ENCODE data around the gene SLC35G3. TPM values are rescaled to one million over a fixed set of nuclear protein-coding genes. Genes with fewer than 3 reads are reported as not detected.

The SLC35G3 gene
- total and polyA plus RNA-seq, 2 experiments from 2014 or later = not detected

DNA sequence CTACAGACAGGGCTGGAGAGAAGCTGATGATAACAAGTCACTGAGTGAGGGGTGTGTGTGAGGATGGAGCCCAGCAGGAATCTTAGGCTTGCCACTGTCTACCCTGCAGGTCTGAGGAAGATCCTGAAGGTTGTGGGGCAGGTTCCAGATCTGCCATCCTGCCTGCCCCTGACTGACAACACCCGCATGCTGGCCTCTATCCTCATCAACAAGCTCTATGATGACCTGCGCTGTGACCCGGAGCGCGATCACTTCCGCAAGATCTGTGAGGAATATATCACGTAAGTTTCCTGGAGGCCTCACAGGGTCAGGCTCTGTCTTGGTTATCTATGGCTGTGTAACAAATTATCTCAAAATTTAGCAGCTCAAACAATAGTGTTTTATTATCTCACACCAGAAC lies 30.3 kb downstream of the SLC35G3 start:
- no peaks in the 10 kb centered on the region for H3K9me2 ChIP-seq (replicated peaks; ENCODE audit: insufficient read depth)
- peaks cover 2% of the 10 kb centered on the region for H3K27me3 ChIP-seq
- H2AFZ ChIP-seq = no peak overlapping the region
- H3K9me3 ChIP-seq (ENCODE audit: low read depth) = no peaks in the 10 kb centered on the region
- no peaks in the 10 kb centered on the region for H3K79me2 ChIP-seq
- no peaks in the 10 kb centered on the region for H3K36me3 ChIP-seq (replicated peaks; ENCODE audit: insufficient read depth, low read depth)
- TF ChIP-seq, protein P1, sequence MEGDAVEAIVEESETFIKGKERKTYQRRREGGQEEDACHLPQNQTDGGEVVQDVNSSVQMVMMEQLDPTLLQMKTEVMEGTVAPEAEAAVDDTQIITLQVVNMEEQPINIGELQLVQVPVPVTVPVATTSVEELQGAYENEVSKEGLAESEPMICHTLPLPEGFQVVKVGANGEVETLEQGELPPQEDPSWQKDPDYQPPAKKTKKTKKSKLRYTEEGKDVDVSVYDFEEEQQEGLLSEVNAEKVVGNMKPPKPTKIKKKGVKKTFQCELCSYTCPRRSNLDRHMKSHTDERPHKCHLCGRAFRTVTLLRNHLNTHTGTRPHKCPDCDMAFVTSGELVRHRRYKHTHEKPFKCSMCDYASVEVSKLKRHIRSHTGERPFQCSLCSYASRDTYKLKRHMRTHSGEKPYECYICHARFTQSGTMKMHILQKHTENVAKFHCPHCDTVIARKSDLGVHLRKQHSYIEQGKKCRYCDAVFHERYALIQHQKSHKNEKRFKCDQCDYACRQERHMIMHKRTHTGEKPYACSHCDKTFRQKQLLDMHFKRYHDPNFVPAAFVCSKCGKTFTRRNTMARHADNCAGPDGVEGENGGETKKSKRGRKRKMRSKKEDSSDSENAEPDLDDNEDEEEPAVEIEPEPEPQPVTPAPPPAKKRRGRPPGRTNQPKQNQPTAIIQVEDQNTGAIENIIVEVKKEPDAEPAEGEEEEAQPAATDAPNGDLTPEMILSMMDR (IDR thresholded peaks at IDR 0.05; ENCODE audit: poor library complexity) = no peak
- no peak for TF ChIP-seq EZH2phosphoT487 (IDR thresholded peaks at IDR 0.05; ENCODE audit: low read depth, severe bottlenecking, unreplicated experiment)
- no peaks in the 10 kb centered on the region for H3K4me1 ChIP-seq (ENCODE audit: insufficient read depth)
- H3K4me2 ChIP-seq = no peak overlapping the region
- H3K4me3 ChIP-seq = no peak overlapping the region
- no peak for DNase-seq (ENCODE audit: low spot score)
- H4K20me1 ChIP-seq (ENCODE audit: insufficient read depth, poor library complexity, severe bottlenecking) = no peaks in the 10 kb centered on the region
- 98% methylated on average over 7 of the region's 7 CpGs for WGBS (ENCODE audit: low lambda C conversion rate, missing lambda C conversion rate)
- no peak overlapping the region for H3K27ac ChIP-seq

DNA sequence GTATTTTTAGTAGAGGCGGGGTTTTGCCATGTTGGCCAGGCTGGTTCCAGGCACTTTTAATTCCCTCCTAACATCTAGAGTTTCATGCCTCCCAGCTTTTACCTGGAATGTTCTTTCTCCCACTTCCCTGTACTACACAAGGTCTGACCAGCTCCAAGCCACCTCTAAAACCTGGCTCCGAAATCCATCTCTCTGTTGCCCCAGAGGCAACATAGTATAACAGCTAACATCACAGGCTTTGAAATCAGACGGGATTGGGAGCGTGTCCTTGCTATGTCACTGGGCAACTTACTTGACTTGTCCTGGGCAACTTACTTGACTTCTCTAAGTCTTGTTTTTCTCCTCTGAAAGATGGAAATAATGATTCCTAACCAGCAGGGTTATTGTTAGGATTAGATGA lies 31.4 kb downstream of the SLC35G3 start:
- no peaks in the 10 kb centered on the region for H3K9me2 ChIP-seq (replicated peaks; ENCODE audit: insufficient read depth)
- DNase-seq (ENCODE audit: low spot score) = no peak
- no peak overlapping the region for H3K4me2 ChIP-seq
- H4K20me1 ChIP-seq (ENCODE audit: insufficient read depth, poor library complexity, severe bottlenecking) = no peaks in the 10 kb centered on the region
- H3K9me3 ChIP-seq (ENCODE audit: low read depth) = no peaks in the 10 kb centered on the region
- H3K4me1 ChIP-seq (ENCODE audit: insufficient read depth) = no peaks in the 10 kb centered on the region
- no peaks in the 10 kb centered on the region for H3K79me2 ChIP-seq
- TF ChIP-seq EZH2 (IDR thresholded peaks at IDR 0.05; ENCODE audit: borderline replicate concordance) (no peak), EZH2phosphoT487 (IDR thresholded peaks at IDR 0.05; ENCODE audit: low read depth, severe bottlenecking, unreplicated experiment) (no peak)
- TF ChIP-seq, protein P1 (IDR thresholded peaks at IDR 0.05; ENCODE audit: poor library complexity) = no peak
- WGBS (ENCODE audit: low lambda C conversion rate, missing lambda C conversion rate) = 85% methylated on average over 4 of the region's 4 CpGs
- no peak overlapping the region for H2AFZ ChIP-seq
- H3K27ac ChIP-seq = no peak overlapping the region
- H3K4me3 ChIP-seq = no peak overlapping the region
- no peaks in the 10 kb centered on the region for H3K36me3 ChIP-seq (replicated peaks; ENCODE audit: insufficient read depth, low read depth)
- H3K27me3 ChIP-seq = peaks cover 2% of the 10 kb centered on the region

DNA sequence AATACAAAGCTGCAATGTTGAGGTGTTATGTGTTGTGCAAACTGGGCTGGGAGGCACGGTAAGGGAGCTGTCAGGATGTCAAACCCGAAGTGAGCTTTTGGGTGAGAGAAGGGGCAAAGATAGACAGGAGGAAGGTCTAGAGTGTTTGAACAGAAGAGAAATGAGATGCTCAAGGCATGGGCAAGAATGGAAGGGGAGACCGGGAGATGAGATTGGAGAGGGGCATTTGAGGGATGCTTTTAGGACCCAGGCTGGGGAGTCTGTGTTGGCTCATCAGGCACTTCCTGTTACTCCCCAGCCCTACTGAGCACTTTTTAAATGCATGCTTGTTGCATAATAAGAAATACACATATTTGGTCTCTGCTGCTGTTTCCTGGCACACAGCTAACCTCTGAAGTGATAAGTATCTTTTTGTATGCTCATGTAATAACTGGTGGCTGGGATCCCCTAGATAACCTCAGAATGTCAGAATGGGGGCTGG lies 32.9 kb downstream of the SLC35G3 start:
- H3K4me2 ChIP-seq = no peak overlapping the region
- no peaks in the 10 kb centered on the region for H3K36me3 ChIP-seq (replicated peaks; ENCODE audit: insufficient read depth, low read depth)
- no peak for DNase-seq (ENCODE audit: low spot score)
- no peak overlapping the region for H3K4me3 ChIP-seq
- 90% methylated on average over 3 of the region's 3 CpGs for WGBS (ENCODE audit: low lambda C conversion rate, missing lambda C conversion rate)
- no peak overlapping the region for H2AFZ ChIP-seq
- H3K9me2 ChIP-seq (replicated peaks; ENCODE audit: insufficient read depth) = no peaks in the 10 kb centered on the region
- H3K27ac ChIP-seq = no peak overlapping the region
- no peak for TF ChIP-seq EZH2 (IDR thresholded peaks at IDR 0.05; ENCODE audit: borderline replicate concordance)
- TF ChIP-seq, protein P1 (IDR thresholded peaks at IDR 0.05; ENCODE audit: poor library complexity) = no peak
- no peak for TF ChIP-seq EZH2phosphoT487 (IDR thresholded peaks at IDR 0.05; ENCODE audit: low read depth, severe bottlenecking, unreplicated experiment)
- H3K9me3 ChIP-seq (ENCODE audit: low read depth) = no peaks in the 10 kb centered on the region
- no peaks in the 10 kb centered on the region for H3K4me1 ChIP-seq (ENCODE audit: insufficient read depth)
- no peaks in the 10 kb centered on the region for H3K79me2 ChIP-seq
- H4K20me1 ChIP-seq (ENCODE audit: insufficient read depth, poor library complexity, severe bottlenecking) = no peaks in the 10 kb centered on the region
- H3K27me3 ChIP-seq = peaks cover 2% of the 10 kb centered on the region

Measured in hepatocyte (in vitro differentiated cells).